GM19043 (cell line): ENCODE data around the gene DAPK1.
"Not testable (repeated sequence)": the region's sequence is repeated elsewhere in the genome, so short reads cannot be mapped to it uniquely, and the experiment has no call there.

ENCODE experiments used
- ATAC-seq: cut with Tn5 transposase; IDR thresholded peaks from one replicate; pipeline ENCODE4 v1.9.1; 2021; ENCODE audit warnings: low read depth; ENCODE audit not compliant: unreplicated experiment

The DAPK1 gene

DNA sequence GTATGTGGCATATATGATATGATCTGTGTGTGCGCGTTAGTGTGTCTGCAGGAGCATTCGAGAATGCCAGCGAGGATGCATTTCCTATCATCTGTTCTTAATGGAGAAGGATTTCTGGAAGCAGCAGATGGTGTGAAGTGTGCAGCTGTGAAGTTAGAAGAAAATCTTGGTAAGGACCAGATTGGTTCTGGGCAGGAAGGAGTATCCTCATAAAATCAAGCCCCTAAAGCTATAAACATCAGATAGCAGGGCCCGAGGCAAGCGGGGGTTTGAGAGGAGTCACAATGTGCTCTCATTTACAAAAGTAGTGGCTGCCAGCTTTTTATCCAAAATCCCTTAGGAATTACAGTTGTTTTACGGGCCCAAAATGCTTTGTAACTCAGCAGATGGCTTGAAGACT lies 40.0 kb downstream of the DAPK1 start:
- ATAC-seq = no peak

DNA sequence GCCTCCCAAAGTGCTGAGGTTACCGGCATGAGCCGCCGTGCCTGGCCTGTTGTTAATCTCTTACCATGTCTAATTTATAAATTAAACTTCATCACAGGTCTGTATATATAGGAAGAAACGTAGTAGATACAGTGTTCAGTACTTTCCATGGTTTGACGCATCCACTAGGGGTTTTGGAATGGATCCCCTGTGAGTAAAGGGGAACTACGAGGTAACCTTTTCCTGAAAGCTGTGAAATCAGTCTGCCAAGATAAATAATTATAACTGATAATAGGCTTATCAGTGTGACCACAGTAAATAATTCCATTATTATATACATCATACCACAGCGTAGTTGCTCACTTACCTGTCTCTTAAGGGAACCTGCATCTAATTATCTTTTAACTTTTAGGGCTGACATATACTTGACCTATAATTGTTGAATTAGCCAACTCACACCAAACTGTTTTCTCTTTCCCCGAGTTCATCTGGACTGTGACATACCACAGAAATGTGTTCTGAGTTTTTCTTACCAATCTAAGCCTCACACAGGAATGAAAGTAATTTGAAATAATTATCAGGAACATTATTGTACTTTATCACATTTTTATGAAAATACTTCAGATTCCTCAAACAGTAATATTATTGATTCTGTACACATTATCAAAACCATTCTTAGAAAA lies 42.9 kb downstream of the DAPK1 start:
- no peak for ATAC-seq

DNA sequence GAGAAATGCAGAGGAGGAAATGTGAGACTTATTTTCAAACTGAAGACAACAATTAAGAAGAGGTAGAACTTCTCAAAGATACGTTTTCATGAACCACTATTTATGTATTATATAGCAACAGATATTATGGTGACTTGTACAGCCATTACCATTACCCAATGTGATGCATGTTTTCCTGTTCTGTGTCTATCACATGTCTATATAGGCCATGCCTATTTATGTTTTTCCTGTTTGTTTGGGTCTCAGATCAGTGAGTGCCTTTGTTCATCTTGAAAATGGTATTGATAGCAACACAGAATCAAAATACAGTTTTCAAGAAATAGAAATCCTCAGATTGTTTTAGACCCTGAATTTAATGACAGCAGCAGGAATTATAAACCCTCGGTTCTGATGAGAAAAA lies 44.0 kb downstream of the DAPK1 start:
- ATAC-seq = no peak

DNA sequence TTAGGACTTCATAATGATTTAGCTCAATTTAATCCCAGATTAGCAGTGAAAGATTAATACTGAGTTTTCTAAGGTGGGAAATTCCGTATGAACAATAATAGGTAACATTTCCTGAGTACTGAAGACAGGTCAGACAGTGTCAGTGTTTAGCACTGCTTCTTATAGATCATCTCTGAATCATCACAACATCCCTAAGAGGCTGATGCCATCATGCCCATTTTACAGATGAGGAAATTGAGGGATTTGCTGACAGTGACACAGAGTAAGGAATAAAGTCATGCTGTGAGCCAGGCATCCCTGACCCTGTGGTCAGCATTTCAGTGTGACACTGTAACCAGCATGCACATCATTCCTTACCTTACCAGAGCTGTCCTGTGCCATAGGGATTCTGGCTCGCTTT lies 44.5 kb downstream of the DAPK1 start:
- no peak for ATAC-seq

DNA sequence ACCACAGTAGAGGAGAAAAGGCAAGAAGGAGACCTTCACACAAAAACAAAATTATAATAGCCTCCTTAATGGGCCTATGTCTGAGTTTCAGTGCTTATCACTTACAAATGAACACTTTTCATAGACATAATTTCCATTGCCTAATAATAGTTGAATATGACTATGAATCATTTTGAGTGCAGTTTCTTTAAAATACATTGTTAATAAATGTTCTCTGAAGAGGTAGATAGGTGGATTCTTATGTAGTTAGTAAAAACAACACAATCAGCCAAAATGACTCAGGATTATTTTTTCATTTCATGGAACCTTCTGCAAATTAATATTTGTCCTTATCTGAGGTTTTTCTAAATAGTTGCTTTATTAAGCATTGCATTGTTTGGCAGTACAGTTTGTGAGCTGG lies 45.6 kb downstream of the DAPK1 start:
- ATAC-seq = no peak

DNA sequence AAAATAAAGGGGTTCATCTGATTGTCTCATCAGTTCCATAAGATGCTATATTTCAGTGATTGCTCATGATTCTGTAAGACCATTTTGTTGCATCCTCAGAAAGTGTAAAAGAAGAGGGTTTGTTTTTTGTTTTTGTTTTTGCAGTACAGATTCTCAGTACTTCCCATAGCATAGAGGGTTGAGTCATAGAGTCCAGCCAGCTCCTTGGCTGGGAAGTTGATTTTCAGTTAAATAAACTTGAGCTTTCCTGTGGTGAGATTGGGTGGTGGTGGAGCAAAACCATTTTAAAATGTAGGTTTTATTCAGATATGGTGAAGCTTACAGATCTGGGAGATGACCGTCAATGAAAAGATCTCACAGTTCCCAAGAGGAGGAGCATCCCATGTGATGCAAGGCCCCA lies 48.2 kb downstream of the DAPK1 start:
- no peak for ATAC-seq

DNA sequence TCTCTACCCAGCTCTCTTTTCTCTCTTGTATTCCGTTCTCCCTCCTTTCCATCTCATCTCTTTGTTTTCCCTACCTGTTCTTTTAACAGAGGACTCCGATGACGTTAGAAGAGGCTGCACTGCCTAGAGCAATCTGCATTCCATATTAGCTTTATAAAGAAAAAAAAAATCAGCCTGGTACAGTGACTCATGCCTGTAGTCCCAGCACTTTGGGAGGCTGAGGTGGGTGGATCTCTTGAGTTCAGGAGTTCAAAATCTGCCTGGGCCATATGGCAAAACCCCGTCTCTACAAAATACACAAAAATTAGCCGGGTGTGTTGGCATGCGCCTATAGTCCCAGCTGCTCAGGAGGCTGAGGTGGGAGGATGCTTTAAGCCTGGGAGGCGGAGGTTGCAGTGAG lies 49.0 kb downstream of the DAPK1 start:
- ATAC-seq = no peak

DNA sequence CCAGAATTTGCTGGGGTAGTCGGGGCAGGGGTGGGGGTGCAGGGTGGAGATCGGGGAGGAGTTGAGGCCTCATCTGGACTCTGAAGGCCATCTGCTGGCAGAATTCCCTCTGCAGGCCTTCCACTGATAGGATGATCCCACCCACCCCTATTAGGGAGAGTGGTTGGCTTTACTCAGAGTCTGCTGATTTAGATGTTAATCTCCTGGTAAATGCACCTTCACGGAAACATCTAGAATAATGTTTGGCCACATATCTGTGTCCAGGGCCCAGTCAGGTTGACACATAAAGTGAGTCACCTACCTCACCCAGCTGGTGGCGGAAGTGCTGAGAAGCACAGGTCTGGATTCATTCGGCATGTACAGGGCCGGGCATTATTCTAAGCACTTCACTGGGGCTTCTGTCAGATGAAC lies 50.0 kb downstream of the DAPK1 start:
- no peak for ATAC-seq

DNA sequence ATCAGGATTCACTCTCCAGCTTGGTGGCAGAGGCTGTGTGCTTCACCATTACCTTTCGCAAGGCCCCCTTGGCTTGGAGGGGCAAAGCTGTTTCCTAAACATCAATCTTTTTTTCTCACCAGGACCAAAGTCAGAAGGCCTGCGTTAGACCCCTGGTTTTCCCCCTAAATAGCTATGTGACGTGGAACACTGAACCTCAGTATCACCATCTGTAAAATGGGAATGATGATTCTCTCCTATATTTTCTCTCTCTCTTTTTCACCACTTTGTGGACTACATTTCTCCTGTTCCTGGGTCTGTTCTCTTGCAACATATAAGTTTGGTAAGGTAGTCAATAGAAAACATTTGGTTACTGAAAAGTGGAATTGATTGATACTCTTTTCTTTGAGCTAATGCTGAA lies 50.5 kb downstream of the DAPK1 start:
- ATAC-seq = no peak

DNA sequence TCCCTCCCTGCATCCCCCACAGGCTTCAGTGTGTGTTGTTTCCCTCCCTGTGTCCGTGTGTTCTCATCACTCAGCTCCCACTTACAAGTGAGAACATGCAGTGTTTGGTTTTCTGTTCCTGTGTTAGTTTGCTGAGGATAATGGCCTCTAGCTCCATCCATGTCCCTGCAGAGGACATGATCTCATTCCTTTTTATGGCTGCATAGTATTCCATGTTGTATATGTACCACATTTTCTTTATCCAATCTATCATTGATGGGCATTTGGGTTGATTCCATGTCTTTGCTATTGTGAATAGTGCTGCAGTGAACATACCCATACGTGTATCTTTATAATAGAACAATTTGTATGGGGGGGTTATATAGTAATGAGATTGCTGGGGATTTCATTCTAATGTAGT lies 51.4 kb downstream of the DAPK1 start:
- ATAC-seq = not testable (repeated sequence)

DNA sequence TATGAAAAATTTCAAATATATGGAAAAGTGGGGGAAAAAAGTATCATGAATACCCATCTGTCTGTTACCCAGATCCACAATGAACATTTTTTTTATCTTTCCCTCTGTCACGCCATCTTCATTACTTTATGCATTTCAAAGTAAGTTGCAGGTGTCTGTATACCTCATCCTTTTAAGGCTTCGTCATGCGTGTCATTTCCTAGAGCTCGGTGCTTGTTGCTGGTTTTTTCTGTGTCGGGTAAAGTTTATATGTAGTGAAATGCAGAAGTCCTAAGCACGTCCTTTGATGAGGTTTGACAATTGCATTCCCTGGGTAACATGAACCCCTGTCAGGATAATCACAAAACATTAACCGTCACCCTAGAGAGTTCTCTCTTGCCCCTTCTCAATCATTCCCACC lies 52.1 kb downstream of the DAPK1 start:
- ATAC-seq = no peak

DNA sequence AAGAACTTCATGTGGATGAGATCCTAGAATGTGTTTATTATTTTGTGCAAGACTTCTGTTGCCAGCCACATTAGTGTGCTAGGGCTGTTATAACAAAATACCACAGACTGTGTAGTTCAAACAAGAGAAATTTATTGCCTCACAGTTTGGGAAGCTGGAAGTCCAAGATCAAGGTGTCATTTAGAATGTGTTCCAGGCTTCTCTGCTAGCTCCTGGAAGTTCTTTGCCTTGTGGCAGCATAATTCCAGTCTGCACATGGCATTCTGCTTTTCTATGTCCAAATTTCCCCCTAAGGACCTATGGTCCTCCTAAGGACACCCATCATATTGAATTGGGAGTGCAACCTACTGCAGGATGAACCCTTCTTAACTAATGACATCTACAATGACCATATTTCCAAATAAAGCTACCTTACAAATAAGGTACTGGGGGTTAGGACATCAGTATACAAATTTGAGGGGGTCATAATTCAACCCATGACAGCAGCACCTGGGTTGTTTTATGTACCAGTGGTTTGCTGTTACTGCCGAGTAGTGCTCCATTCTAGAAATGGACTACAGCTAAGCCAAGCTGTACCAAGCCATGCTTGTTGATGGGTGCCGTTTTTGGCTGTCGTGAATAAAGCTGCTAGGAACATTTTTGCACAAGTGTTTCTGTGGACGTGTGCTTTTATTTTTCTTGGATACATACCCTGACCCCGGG lies 52.7 kb downstream of the DAPK1 start:
- ATAC-seq = no peak

DNA sequence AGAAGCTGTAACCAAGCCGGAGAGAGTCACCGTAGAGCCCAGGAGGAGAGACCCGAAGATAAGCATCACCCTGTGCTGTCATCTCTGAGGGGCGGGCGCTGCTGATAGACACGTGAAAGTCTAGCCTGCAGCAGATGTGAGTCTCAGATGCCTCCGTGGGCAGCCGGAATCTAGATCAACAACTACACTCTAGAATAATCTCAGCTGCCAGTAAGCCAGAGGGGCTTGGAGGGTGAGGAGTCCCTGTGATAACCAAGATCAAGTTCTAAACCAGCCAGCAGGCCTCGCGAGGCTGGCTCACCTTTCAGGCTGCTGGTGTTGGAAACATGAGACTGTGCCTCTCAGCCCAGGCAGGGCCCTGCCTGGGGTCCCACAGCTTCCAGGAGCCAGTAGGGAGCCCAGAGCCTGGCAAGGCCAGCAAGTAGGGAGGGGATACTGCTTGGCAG lies 54.1 kb downstream of the DAPK1 start:
- ATAC-seq = no peak

DNA sequence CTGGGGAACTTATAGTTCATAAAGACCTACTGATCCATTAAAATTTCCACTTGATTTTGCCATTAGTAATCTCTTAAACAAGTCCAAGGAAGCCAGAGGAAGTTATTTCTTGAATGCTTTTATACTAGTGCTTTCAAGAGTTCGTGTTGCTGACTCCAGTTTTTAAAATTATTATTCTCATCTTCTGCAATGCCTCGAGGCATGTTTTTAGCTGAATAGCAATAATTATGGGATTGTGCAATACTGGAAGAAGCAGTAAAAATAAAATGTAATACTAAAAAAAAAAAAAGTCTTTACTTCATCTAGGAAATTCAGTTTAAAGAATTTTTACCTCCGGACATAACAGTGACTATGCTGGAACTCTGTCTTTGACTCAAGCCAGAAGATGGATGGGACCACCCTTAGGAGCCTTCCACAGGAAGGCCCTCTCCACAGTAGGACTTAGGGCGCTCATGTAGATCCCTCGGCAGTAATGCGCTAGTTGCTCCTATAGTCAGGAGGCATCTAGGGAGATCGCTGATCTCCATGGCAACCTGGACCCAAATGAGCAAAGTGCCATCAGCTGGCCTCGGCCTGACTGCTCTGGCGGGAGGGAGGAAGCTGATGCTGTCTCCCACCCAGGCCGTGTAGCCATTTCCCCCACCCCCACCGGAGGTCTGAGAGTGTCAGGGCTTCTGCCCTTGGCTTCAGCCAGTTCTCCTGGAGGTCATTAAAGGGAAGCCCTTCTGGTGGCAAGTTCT lies 56.7 kb downstream of the DAPK1 start:
- ATAC-seq = no peak

DNA sequence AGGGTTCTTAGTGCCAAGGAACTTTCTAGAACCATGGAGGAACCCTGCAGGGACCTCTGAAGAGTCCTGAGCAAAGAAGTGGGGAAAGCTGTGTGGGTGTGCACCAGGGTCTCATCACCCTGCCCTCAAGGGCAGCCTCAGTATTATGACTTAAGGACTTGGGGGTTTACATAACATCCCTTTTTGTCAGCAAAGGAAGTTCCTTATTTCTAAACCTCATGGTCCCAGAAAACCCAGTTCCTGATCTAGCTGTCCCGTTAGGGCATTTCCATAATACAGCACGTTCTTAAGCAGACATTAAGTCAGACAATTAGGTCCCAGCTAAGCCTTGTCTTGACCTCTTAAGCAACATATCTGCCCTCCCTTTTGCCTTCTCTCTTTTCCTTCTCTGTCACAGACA lies 57.3 kb downstream of the DAPK1 start:
- ATAC-seq = no peak

DNA sequence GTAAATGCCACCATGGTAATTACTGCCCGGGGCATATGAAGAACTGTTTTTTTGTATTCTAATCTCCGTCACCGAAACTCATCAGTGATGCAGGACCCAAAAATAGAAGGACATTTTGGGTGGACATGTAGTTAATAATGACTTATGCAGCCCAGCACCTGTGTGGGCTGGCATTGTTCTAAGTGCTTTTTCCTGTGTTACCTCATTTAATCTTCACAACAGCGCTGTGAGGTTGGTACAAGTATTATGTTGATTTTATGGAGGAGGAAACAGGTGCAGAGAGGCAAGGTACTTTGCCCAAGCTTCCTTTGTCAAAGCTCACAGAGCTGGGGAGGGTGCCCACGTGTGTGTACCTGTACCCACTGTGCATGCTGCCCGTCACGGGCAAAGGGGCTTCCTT lies 58.4 kb downstream of the DAPK1 start:
- no peak for ATAC-seq

DNA sequence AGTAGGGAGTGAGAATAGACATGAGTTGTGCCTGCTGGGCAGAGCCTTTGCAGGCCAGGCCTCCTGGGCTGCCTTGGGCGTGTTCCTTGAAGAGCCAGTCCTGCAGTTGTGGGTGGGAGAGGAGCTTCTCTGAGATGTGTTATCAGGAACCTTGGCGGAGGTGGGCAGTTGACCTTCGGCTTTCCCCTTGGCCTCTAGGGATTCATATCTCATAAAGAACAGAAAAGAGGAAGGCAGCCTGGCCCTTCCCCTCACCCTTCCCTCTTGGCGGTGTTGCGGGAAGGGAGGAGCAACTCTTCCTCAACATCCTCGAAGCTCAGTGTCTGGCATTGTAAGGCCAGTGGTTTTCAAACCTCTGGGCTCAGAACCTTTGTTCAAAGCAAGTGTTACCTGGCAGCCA lies 59.2 kb downstream of the DAPK1 start:
- no peak for ATAC-seq

DNA sequence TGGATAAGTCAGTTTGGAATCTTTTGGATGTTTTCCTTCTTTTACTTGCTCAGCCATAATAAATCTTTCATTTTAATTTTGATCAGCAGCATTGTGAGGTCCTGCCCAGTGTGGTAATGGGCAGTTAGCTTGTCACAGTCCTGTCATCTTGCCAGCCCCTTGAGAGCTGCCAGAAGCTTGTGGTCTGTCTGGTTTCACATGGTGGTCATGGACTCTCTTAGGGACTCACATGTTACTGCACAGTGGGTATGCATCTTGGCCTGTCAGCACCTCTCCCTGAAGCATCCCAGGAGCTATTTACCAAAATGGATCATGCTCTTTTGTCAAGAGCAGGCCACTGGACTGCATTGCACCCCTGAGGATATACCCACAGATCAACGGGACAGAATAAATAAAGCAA lies 60.3 kb downstream of the DAPK1 start:
- ATAC-seq = no peak

DNA sequence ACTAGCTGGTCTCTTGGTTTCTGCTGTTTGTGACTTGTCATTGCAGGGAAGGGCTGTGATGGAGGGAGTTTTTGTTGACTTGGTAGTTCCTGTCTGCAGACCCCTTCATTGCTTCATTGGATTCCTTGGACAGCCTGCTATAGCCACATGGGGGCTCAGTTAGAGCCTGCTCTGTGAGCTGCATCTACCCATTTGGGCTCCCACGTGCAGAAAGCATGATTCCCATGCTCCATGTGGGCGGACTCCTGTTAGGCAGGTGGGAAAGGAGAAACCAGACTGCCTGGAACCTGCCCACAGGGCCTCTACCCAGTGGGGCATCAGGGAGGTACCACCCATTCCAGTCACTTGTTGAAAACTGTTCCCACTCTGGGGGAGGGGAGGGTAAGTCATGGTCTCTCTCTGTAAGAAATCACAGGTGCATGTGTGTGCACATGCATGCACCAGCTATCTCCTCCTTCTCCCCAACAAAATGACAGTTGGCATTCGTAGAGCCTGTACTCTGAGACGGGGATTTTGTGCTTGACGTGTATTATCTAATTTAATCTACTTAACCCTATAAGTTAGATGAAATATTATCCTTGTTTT lies 61.0 kb downstream of the DAPK1 start:
- ATAC-seq = no peak

DNA sequence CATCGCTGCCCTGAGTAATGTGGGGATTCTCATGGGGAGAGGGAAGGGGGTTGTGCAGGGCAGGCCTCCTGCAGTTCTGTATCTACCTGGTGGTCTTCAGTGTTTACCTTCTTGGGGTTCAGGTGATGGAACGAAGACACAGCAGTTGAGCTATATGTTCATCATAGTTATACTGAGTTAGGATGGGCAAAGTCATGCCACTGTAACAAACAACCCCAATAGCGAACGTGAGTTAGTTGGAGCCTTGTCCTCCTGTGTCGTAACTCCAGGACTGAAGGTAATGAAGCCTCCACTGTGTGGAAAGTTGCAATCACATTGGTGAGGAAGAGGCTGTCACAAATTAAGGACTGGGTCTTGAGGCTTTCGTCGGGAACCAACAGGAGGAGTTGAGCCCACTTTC lies 64.4 kb downstream of the DAPK1 start:
- no peak for ATAC-seq

DNA sequence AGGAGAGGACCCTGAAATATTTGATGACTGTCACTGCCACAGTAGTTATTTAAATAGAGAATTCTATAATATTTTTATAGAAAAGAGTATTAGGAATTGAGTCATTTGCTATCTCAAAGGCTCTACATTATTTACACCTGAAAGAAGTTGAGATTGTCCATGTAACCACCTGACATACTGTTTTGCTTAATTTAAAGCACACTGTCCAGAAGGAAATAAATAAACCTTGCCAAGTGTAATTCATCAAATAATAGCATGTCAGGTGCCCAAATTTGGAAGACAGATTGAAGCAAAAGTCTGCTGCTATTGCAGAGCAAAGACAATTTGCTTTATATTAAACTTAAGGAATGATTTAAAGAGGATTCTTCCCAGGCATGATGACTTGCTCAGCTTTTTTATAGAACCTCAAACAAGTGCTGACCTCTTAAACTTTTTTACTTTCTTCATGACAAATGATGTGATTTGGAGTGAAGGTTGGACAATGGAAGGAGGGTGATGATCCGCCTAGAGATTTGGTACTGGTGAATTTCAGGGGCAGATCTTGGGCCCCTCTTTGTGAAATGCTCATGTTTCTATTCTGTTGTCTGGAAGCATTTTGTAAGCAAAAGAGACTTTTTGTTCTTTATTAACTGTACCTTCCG lies 65.0 kb downstream of the DAPK1 start:
- no peak for ATAC-seq
